IPS-18c (cell line): ENCODE data around the gene CENPU.
"Not testable (repeated sequence)": the region's sequence is repeated elsewhere in the genome, so short reads cannot be mapped to it uniquely, and the experiment has no call there.

Experiments used
- H3K4me3 ChIP-seq: 2 replicates; pipeline ENCODE4 v1.7.0; 2013; ENCODE audit warnings: low read depth, mild to moderate bottlenecking, low read length, moderate library complexity; ENCODE audit not compliant: insufficient read depth
- H3K9me3 ChIP-seq: one replicate; pipeline ENCODE4 v1.6.1; 2013; ENCODE audit warnings: mild to moderate bottlenecking, low read length, moderate library complexity; ENCODE audit not compliant: control insufficient read depth, insufficient read depth

CENPU gene

GRCh38 chr4:184688005-184688404, 45.9 kb downstream of the CENPU start:
- H3K9me3 ChIP-seq, result no peaks in the 10 kb centered on the region
- H3K4me3 ChIP-seq, result no peak overlapping the region

- no peak overlapping the region for H3K4me3 ChIP-seq
- no peaks in the 10 kb centered on the region for H3K9me3 ChIP-seq
Measured at GRCh38 chr4:184684491-184685189, 49.3 kb downstream of the CENPU start.

GRCh38 chr4:184681916-184682315, 52.0 kb downstream of the CENPU start:
- no peaks in the 10 kb centered on the region for H3K9me3 ChIP-seq

GRCh38 chr4:184680698-184681097, 53.2 kb downstream of the CENPU start:
- Histone ChIP-seq H3K4me3 (no peak overlapping the region), H3K9me3 (peaks cover 2% of the 10 kb centered on the region)

More at GRCh38 chr4:184681916-184682315, 52.0 kb downstream of the CENPU start:
- no peak overlapping the region for H3K4me3 ChIP-seq

- no peak overlapping the region for H3K4me3 ChIP-seq
Measured at GRCh38 chr4:184675821-184676492, 57.9 kb downstream of the CENPU start.

GRCh38 chr4:184675018-184675417, 58.9 kb downstream of the CENPU start:
- peaks cover 2% of the 10 kb centered on the region for H3K9me3 ChIP-seq
- H3K4me3 ChIP-seq, result no peak overlapping the region

More at GRCh38 chr4:184675821-184676492, 57.9 kb downstream of the CENPU start:
- H3K9me3 ChIP-seq, result peaks cover 2% of the 10 kb centered on the region

GRCh38 chr4:184674011-184674410, 59.9 kb downstream of the CENPU start:
- Histone ChIP-seq H3K9me3 (peaks cover 2% of the 10 kb centered on the region), H3K4me3 (no peak overlapping the region)

GRCh38 chr4:184672741-184673140, 61.2 kb downstream of the CENPU start:
- H3K9me3 ChIP-seq, result peaks cover 2% of the 10 kb centered on the region
- H3K4me3 ChIP-seq, result no peak overlapping the region

GRCh38 chr4:184671101-184671500, 62.8 kb downstream of the CENPU start:
- Histone ChIP-seq H3K4me3 (no peak overlapping the region), H3K9me3 (no peaks in the 10 kb centered on the region)

GRCh38 chr4:184669251-184669650, 64.6 kb downstream of the CENPU start:
- H3K4me3 ChIP-seq, result no peak overlapping the region
- H3K9me3 ChIP-seq, result no peaks in the 10 kb centered on the region

- Histone ChIP-seq H3K9me3 (no peaks in the 10 kb centered on the region), H3K4me3 (no peak overlapping the region)
Measured at GRCh38 chr4:184668511-184669114, 65.3 kb downstream of the CENPU start.

- Histone ChIP-seq H3K4me3 (no peak overlapping the region), H3K9me3 (no peaks in the 10 kb centered on the region)
Measured at GRCh38 chr4:184668096-184668495, 65.8 kb downstream of the CENPU start.

- no peak overlapping the region for H3K4me3 ChIP-seq
Measured at GRCh38 chr4:184666670-184667069, 67.2 kb downstream of the CENPU start.

GRCh38 chr4:184664445-184665210, 69.3 kb downstream of the CENPU start:
- H3K4me3 ChIP-seq, result no peak overlapping the region
- no peaks in the 10 kb centered on the region for H3K9me3 ChIP-seq

More at GRCh38 chr4:184666670-184667069, 67.2 kb downstream of the CENPU start:
- no peaks in the 10 kb centered on the region for H3K9me3 ChIP-seq

- Histone ChIP-seq H3K9me3 (no peaks in the 10 kb centered on the region), H3K4me3 (no peak overlapping the region)
Measured at GRCh38 chr4:184662236-184662635, 71.7 kb downstream of the CENPU start.

- H3K9me3 ChIP-seq, result no peaks in the 10 kb centered on the region
- H3K4me3 ChIP-seq, result no peak overlapping the region
Measured at GRCh38 chr4:184660978-184661377, 72.9 kb downstream of the CENPU start.

- H3K9me3 ChIP-seq, H3K4me3 ChIP-seq: not testable (repeated sequence)
Measured at GRCh38 chr4:184657820-184658219, 76.1 kb downstream of the CENPU start.
